Mucosa of descending colon (tissue), 3 donors: Measurements from ENCODE around the gene PLXNA2. TPM values are rescaled to one million over a fixed set of nuclear protein-coding genes. Genes with fewer than 3 reads are reported as not detected.

Source experiments
- ATAC-seq: fragments of 200-7000 bp; cut with Tn5 transposase; one replicate; pipeline ENCODE4 v1.9.1; 2020; ENCODE audit warnings: mild to moderate bottlenecking, moderate library complexity
- DNase-seq, 3 donors: peaks; one replicate each; pipeline ENCODE4 v3.0.0-alpha.2; 2020
- H3K36me3 ChIP-seq: fragments of 200-600 bp; one replicate; pipeline ENCODE4 v1.8.0; 2021; ENCODE audit warnings: low read depth, mild to moderate bottlenecking
- H3K4me1 ChIP-seq: fragments of 200-600 bp; one replicate; pipeline ENCODE4 v1.8.0; 2021; ENCODE audit warnings: low read depth, mild to moderate bottlenecking
- H3K4me3 ChIP-seq: fragments of 200-600 bp; one replicate; pipeline ENCODE4 v1.8.0; 2021; ENCODE audit warnings: mild to moderate bottlenecking
- H3K9me3 ChIP-seq: fragments of 200-600 bp; one replicate; pipeline ENCODE4 v1.8.0; 2021; ENCODE audit warnings: mild to moderate bottlenecking
- intact Hi-C, 2 donors: fragments of 100-400 bp; cut with DNase I in 1 of 2; cut with micrococcal nuclease in 1 of 2; formaldehyde crosslinking; loops; one replicate each; pipeline versions ENCODE4 v1.11.0 to v1.11.1; 2022; cut with DNase I, micrococcal nuclease
- total RNA-seq, 3 donors: library from RNA; stranded (reverse); fragmentation: NEBNext Ultra II Directional in 2 of 3; extraction: Animal tissue kit (Norgen Biotek cat#: 25700) in 2 of 3; gene quantifications; one replicate each; pipeline versions ENCODE4 v1.2.1 to v1.2.4, GENCODE V29; 2021 to 2023
- TF ChIP-seq, protein P1 (sequence below): fragments of 200-600 bp; IDR thresholded peaks from one replicate; pipeline ENCODE4 v1.8.0; 2022; ENCODE audit warnings: antibody characterized with exemption, mild to moderate bottlenecking
- donor health status: DM: no; HTN: no; CAD: no; lungs with moderate emphysema.
- donor health status: DM: no; HTN: no; CAD: no.
- donor health status: DM: no; HTN: yes; CAD: no.

Gene PLXNA2
- total RNA-seq, 3 donors from 2014 or later: 65.5 to 127 (median 70.6) TPM

- H3K4me1 ChIP-seq: peaks cover 27% of the 10 kb centered on the region
- ATAC-seq: no peak
Measured at GRCh38 chr1:208145167-208145566, 99.0 kb downstream of the PLXNA2 start.

DNA sequence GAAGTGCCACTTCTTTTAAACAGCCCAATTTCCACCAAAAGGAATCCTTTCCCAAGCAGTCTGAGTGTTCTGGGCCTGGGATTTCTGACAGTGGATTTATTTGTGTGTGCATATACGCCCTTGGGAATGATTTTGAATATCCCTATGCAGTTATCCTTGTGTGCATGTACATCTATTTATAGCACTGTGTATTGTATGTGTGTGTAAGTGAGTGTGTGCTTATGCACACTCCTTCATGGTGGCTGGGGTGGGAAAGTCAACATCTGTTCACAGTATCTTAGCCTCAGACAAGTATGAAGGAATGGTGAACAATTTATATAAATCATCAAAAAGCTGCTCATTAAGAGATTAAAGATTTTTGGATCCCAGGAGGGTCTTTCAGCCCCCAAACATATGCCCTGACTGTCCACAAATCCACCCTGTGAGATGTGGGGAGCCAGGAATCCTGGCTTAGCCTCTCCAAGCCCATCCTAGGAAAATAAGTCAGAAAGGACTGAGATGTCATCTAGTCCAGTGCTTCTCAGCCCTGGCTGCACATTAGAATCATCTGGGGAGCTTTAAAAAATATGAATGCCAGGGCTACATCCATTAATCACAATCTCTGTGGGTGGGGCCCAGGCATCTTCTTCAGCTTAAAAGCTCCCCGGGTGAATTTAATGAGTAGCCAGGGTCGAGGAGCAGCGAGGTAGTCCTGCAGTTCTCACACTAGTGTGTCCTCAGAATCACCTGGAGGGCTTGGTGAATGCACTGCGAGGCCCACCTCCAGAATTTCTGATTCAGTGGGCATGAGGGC, 101.4 kb downstream of the PLXNA2 start:
- intact Hi-C loops: no loop called here
- Histone ChIP-seq H3K9me3 (no peaks in the 10 kb centered on the region), H3K36me3 (no peaks in the 10 kb centered on the region), H3K4me3 (no peak overlapping the region), H3K4me1 (peaks cover 18% of the 10 kb centered on the region)
- TF ChIP-seq, protein P1, sequence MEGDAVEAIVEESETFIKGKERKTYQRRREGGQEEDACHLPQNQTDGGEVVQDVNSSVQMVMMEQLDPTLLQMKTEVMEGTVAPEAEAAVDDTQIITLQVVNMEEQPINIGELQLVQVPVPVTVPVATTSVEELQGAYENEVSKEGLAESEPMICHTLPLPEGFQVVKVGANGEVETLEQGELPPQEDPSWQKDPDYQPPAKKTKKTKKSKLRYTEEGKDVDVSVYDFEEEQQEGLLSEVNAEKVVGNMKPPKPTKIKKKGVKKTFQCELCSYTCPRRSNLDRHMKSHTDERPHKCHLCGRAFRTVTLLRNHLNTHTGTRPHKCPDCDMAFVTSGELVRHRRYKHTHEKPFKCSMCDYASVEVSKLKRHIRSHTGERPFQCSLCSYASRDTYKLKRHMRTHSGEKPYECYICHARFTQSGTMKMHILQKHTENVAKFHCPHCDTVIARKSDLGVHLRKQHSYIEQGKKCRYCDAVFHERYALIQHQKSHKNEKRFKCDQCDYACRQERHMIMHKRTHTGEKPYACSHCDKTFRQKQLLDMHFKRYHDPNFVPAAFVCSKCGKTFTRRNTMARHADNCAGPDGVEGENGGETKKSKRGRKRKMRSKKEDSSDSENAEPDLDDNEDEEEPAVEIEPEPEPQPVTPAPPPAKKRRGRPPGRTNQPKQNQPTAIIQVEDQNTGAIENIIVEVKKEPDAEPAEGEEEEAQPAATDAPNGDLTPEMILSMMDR: no peak
- ATAC-seq: no peak
- DNase-seq: no peak

More at GRCh38 chr1:208145167-208145566, 99.0 kb downstream of the PLXNA2 start:
- TF ChIP-seq, protein P1: no peak
- Histone ChIP-seq H3K36me3 (no peaks in the 10 kb centered on the region), H3K9me3 (no peaks in the 10 kb centered on the region), H3K4me3 (no peak overlapping the region)
- no peak for DNase-seq
- intact Hi-C loops: no loop called here

GRCh38 chr1:208141610-208142192, 102.5 kb downstream of the PLXNA2 start:
- Histone ChIP-seq H3K4me3 (no peak overlapping the region), H3K4me1 (peaks cover 18% of the 10 kb centered on the region), H3K9me3 (no peaks in the 10 kb centered on the region), H3K36me3 (no peaks in the 10 kb centered on the region)
- intact Hi-C loops: no loop called here
- TF ChIP-seq, protein P1: no peak
- ATAC-seq (peak; percentile 72), DNase-seq (no peak)

GRCh38 chr1:208139434-208140045, 104.6 kb downstream of the PLXNA2 start:
- H3K36me3 ChIP-seq: no peaks in the 10 kb centered on the region
- no peak for DNase-seq
- peaks cover 10% of the 10 kb centered on the region for H3K4me1 ChIP-seq
- ATAC-seq: no peak
- no peaks in the 10 kb centered on the region for H3K9me3 ChIP-seq
- no peak overlapping the region for H3K4me3 ChIP-seq
- intact Hi-C loops: loop anchor here (10.0 kb wide), 2 partner anchors 45 to 105 kb away; partner anchors contain the start of gene PLXNA2 (in 1 of the 2)
- TF ChIP-seq, protein P1: no peak

GRCh38 chr1:208137193-208137592, 107.0 kb downstream of the PLXNA2 start:
- H3K9me3 ChIP-seq: no peaks in the 10 kb centered on the region
- no peaks in the 10 kb centered on the region for H3K36me3 ChIP-seq
- H3K4me3 ChIP-seq: no peak overlapping the region
- H3K4me1 ChIP-seq: peaks cover 7% of the 10 kb centered on the region
- intact Hi-C loops: loop anchor here (10.0 kb wide), 2 partner anchors 48 to 108 kb away; partner anchors contain the start of gene PLXNA2 (in 1 of the 2)
- no peak for ATAC-seq
- TF ChIP-seq, protein P1: no peak
- DNase-seq: no peak
